ENCODE results near the gene TIMM10.

- no peak for TF ChIP-seq CTCF (conservative IDR thresholded peaks at IDR 0.05 in 1 of 2, IDR thresholded peaks at IDR 0.05 in 1 of 2; ENCODE audit: extremely low read depth in 1 of 2, insufficient read depth in 1 of 2, low read depth in 1 of 2, low read length in 2 of 2)
- TF ChIP-seq EZH2 (IDR thresholded peaks at IDR 0.05; ENCODE audit: borderline replicate concordance, low read length): no peak
These were observed 15.1 kb downstream of the TIMM10 start, which contains the start of gene SLC43A1 for GRCh38 chr11:57515332-57516060.

Data from mammary epithelial cell (primary cell).